H1 (cell line): ENCODE results near the gene TBC1D23. TPM values are rescaled to one million over a fixed set of nuclear protein-coding genes. Genes with fewer than 3 reads are reported as not detected.

Experiments used
- CTCF ChIA-PET: fragments of 300-600 bp; sonication (Branson Sonifier 250); formaldehyde crosslinking; loops from one replicate; lab custom pipeline; 2021; ENCODE audit not compliant: partially characterized antibody; lab: Charles Lee
- POLR2A ChIA-PET: fragments of 300-600 bp; sonication (Branson Sonifier 250); formaldehyde crosslinking; loops from one replicate; lab custom pipeline; 2021; ENCODE audit warnings: inconsistent platforms; ENCODE audit not compliant: partially characterized antibody; lab: Charles Lee
- DNase-seq, 2 experiments: peaks; one replicate each; pipeline versions ENCODE4 v3.0.0 to v3.0.0-alpha.2; 2010 to 2022; ENCODE audit warnings: low spot score in 2 of 2, low read depth in 1 of 2, mixed read lengths in 1 of 2
- FAIRE-seq: peaks from 2 replicates; lab custom pipeline; 2011; peaks lifted over from hg19 to GRCh38; lab: Jason Lieb, UNC
- H2AFZ ChIP-seq: 2 replicates; pipeline ENCODE4 v1.8.1; 2012; ENCODE audit warnings: low read length, inconsistent platforms
- H2AK5ac ChIP-seq: 2 replicates; pipeline ENCODE4 v1.6.1; 2013; ENCODE audit warnings: low read depth, low read length
- H2BK120ac ChIP-seq: replicated peaks from 2 replicates; pipeline ENCODE3; 2013; ENCODE audit warnings: low read depth, low read length, inconsistent platforms
- H2BK12ac ChIP-seq: 2 replicates; pipeline ENCODE4 v1.6.1; 2013; ENCODE audit warnings: low read depth, low read length
- H2BK15ac ChIP-seq: 2 replicates; pipeline ENCODE4 v1.6.1; 2013; ENCODE audit warnings: low read length
- H2BK20ac ChIP-seq: 2 replicates; pipeline ENCODE4 v1.6.1; 2013; ENCODE audit warnings: low read length
- H2BK5ac ChIP-seq: 2 replicates; pipeline ENCODE4 v1.6.1; 2013; ENCODE audit warnings: low read depth, low read length
- H3K14ac ChIP-seq: 2 replicates; pipeline ENCODE4 v1.6.1; 2013; ENCODE audit warnings: inconsistent platforms; ENCODE audit not compliant: insufficient read length
- H3K18ac ChIP-seq: 2 replicates; pipeline ENCODE4 v1.6.1; 2013; ENCODE audit warnings: low read length; ENCODE audit errors: extremely low read depth
- H3K23ac ChIP-seq: 2 replicates; pipeline ENCODE4 v1.6.1; 2013; ENCODE audit warnings: inconsistent platforms; ENCODE audit not compliant: insufficient read length
- H3K23me2 ChIP-seq: 2 replicates; pipeline ENCODE4 v1.6.1; 2013; ENCODE audit warnings: low read depth, low read length
- H3K27ac ChIP-seq: 2 replicates; pipeline ENCODE4 v1.6.1; 2011; ENCODE audit warnings: low read depth, low read length, inconsistent platforms
- H3K27me3 ChIP-seq, 4 experiments: replicated peaks in 1 of 4; 1 replicate in 1 of 4; 2 replicates in 3 of 4; pipeline versions ENCODE4 v1.6.1 to v1.8.1; 2011 to 2013; ENCODE audit warnings: low read length in 3 of 4, mild to moderate bottlenecking in 3 of 4, inconsistent platforms in 2 of 4, mixed read lengths in 2 of 4, moderate library complexity in 1 of 4; ENCODE audit not compliant: control insufficient read depth in 3 of 4, insufficient read depth in 3 of 4; ENCODE audit errors: extremely low read depth in 1 of 4
- H3K36me3 ChIP-seq, 4 experiments: 2 replicates each; pipeline versions ENCODE4 v1.6.1 to v1.8.1; 2011 to 2013; ENCODE audit warnings: mild to moderate bottlenecking in 4 of 4, low read length in 3 of 4, moderate library complexity in 2 of 4, control low read depth in 1 of 4, inconsistent platforms in 1 of 4; ENCODE audit not compliant: insufficient read depth in 4 of 4, control insufficient read depth in 2 of 4
- H3K4ac ChIP-seq: replicated peaks from 2 replicates; pipeline ENCODE3; 2013; ENCODE audit warnings: low read length, low read depth, mixed read lengths, inconsistent platforms; ENCODE audit not compliant: insufficient read length
- H3K4me1 ChIP-seq, 4 experiments: replicated peaks in 1 of 4; 1 replicate in 1 of 4; 2 replicates in 3 of 4; pipeline versions ENCODE4 v1.6.1 to v1.8.1; 2011 to 2013; ENCODE audit warnings: low read length in 3 of 4, inconsistent platforms in 2 of 4, mixed read lengths in 1 of 4; ENCODE audit not compliant: insufficient read depth in 4 of 4, control insufficient read depth in 3 of 4
- H3K4me2 ChIP-seq, 2 experiments: 2 replicates each; pipeline versions ENCODE4 v1.6.1 to v1.8.1; 2011 to 2013; ENCODE audit warnings: low read depth in 2 of 2, low read length in 2 of 2, control low read depth in 1 of 2, inconsistent platforms in 1 of 2, mild to moderate bottlenecking in 1 of 2; ENCODE audit not compliant: insufficient read depth in 1 of 2
- H3K4me3 ChIP-seq, 4 experiments: fragments of 200-600, 300-600 bp in 1 of 4; sonication (generic), shearing (Covaris generic), sonication (Bioruptor Twin) in 1 of 4; 2 replicates each; pipeline versions ENCODE4 v1.5.1 to v1.8.1; 2011 to 2016; ENCODE audit warnings: low read length in 4 of 4, low read depth in 3 of 4, control low read depth in 2 of 4, inconsistent platforms in 2 of 4, mild to moderate bottlenecking in 2 of 4, mixed read lengths in 1 of 4, moderate library complexity in 1 of 4; ENCODE audit not compliant: insufficient read depth in 2 of 4; ENCODE audit errors: extremely low read depth in 1 of 4
- H3K56ac ChIP-seq: replicated peaks from 2 replicates; pipeline ENCODE3; 2013; ENCODE audit warnings: low read depth, mild to moderate bottlenecking, mixed read lengths, low read length, inconsistent platforms; ENCODE audit not compliant: insufficient read length
- H3K79me1 ChIP-seq: 2 replicates; pipeline ENCODE4 v1.6.1; 2013; ENCODE audit warnings: low read depth, low read length, control low read depth
- H3K79me2 ChIP-seq, 2 experiments: 2 replicates each; pipeline versions ENCODE4 v1.6.1 to v1.8.1; 2012 to 2013; ENCODE audit warnings: low read length in 2 of 2, mild to moderate bottlenecking in 2 of 2, inconsistent platforms in 1 of 2; ENCODE audit not compliant: insufficient read depth in 2 of 2, control insufficient read depth in 1 of 2
- H3K9ac ChIP-seq, 4 experiments: replicated peaks in 1 of 4; 1 replicate in 1 of 4; 2 replicates in 3 of 4; pipeline versions ENCODE4 v1.6.1 to v1.8.1; 2011 to 2013; ENCODE audit warnings: low read depth in 3 of 4, low read length in 3 of 4, control low read depth in 2 of 4, mild to moderate bottlenecking in 2 of 4, moderate library complexity in 2 of 4, inconsistent platforms in 1 of 4; ENCODE audit errors: extremely low read depth in 1 of 4
- H3K9me3 ChIP-seq, 2 experiments: 2 replicates each; pipeline versions ENCODE4 v1.6.1 to v1.8.1; 2012 to 2013; ENCODE audit warnings: mild to moderate bottlenecking in 2 of 2, moderate library complexity in 2 of 2, control low read depth in 1 of 2, inconsistent platforms in 1 of 2, low read depth in 1 of 2, low read length in 1 of 2, mixed read lengths in 1 of 2; ENCODE audit not compliant: insufficient read depth in 2 of 2
- H4K20me1 ChIP-seq, 2 experiments: replicated peaks in 1 of 2; 2 replicates each; pipeline versions ENCODE3 to v1.8.1; 2011 to 2013; ENCODE audit warnings: inconsistent platforms in 2 of 2, low read length in 2 of 2, mild to moderate bottlenecking in 1 of 2; ENCODE audit not compliant: insufficient read depth in 2 of 2, control insufficient read depth in 1 of 2
- H4K5ac ChIP-seq: 2 replicates; pipeline ENCODE4 v1.6.1; 2013; ENCODE audit warnings: low read length, low read depth, mixed read lengths, inconsistent platforms; ENCODE audit not compliant: insufficient read length
- H4K8ac ChIP-seq: 2 replicates; pipeline ENCODE4 v1.8.0; 2013; ENCODE audit warnings: mild to moderate bottlenecking, moderate library complexity, low read length, inconsistent platforms; ENCODE audit not compliant: insufficient read depth; ENCODE audit errors: extremely low read depth
- H4K91ac ChIP-seq: replicated peaks from 2 replicates; pipeline ENCODE3; 2013; ENCODE audit warnings: low read length, mixed read lengths, inconsistent platforms; ENCODE audit not compliant: insufficient read length
- ASH2L ChIP-seq: fragments of 200-600, 300-600 bp; sonication (generic); IDR thresholded peaks from one replicate; pipeline ENCODE4 v1.7.1; 2017; ENCODE audit warnings: low read length
- ATF3 ChIP-seq: IDR thresholded peaks from 2 replicates; pipeline ENCODE4 v1.6.1; 2011; ENCODE audit warnings: low read depth, mild to moderate bottlenecking, low read length; ENCODE audit not compliant: insufficient read depth
- CTCF ChIP-seq, 3 experiments: IDR thresholded peaks; 1 replicate in 2 of 3; 2 replicates in 1 of 3; pipeline versions ENCODE4 v1.5.1 to v1.6.1; 2011; ENCODE audit warnings: low read length in 3 of 3, mild to moderate bottlenecking in 3 of 3, inconsistent platforms in 2 of 3, low read depth in 1 of 3, moderate library complexity in 1 of 3; ENCODE audit not compliant: insufficient read depth in 1 of 3; ENCODE audit errors: control extremely low read depth in 1 of 3
- E2F6 ChIP-seq: IDR thresholded peaks from 2 replicates; pipeline ENCODE4 v1.6.1; 2012; ENCODE audit warnings: inconsistent platforms
- EZH2 ChIP-seq: fragments of 200-600 bp; sonication (generic); IDR thresholded peaks from 2 replicates; pipeline ENCODE4 v1.7.1; 2012; ENCODE audit warnings: low read depth, mild to moderate bottlenecking, moderate library complexity, low read length, inconsistent platforms; ENCODE audit not compliant: severe bottlenecking
- JUND ChIP-seq: IDR thresholded peaks from 2 replicates; pipeline ENCODE4 v1.6.1; 2011; ENCODE audit warnings: mild to moderate bottlenecking, improper control_type of control experiment, low read length
- POLR2A ChIP-seq, 2 experiments: IDR thresholded peaks; 1 replicate in 1 of 2; 2 replicates in 1 of 2; pipeline ENCODE4 v1.6.1; 2011; ENCODE audit warnings: low read depth in 2 of 2, low read length in 2 of 2, mild to moderate bottlenecking in 2 of 2; ENCODE audit errors: control extremely low read depth in 1 of 2
- TAF1 ChIP-seq: IDR thresholded peaks from 2 replicates; pipeline ENCODE4 v1.6.1; 2011; ENCODE audit warnings: mild to moderate bottlenecking, low read depth, low read length
- WGBS, 2 experiments: shearing (Covaris generic) in 1 of 2; methylation state at CpG; one replicate each; pipeline versions ENCODE4 v1.1.6 to v1.1.7; 2013 to 2015; ENCODE audit warnings: low lambda C conversion rate in 2 of 2, mixed read lengths in 2 of 2, inconsistent platforms in 1 of 2, low coverage in 1 of 2, missing lambda C conversion rate in 1 of 2; ENCODE audit not compliant: insufficient replicate concordance in 2 of 2, insufficient coverage in 1 of 2, insufficient read length in 1 of 2; ENCODE audit errors: extremely low coverage in 1 of 2, missing lambda C conversion rate in 1 of 2; 5-methylcytosine and 5-hydroxymethylcytosine counted together
- polyA plus RNA-seq, 7 experiments: library from polyadenylated mRNA; depleted of rRNA in 3 of 7; stranded (reverse) in 5 of 7; unstranded in 2 of 7; fragments of >200 nt in 5 of 7; fragments of 200-250 nt in 2 of 7; gene quantifications; 1 replicate in 5 of 7; 2 replicates in 1 of 7; 4 replicates in 1 of 7; pipeline versions ENCODE4 v1.2.1 to v1.2.3, GENCODE V29; 2011 to 2013; ENCODE audit warnings: missing spikeins in 2 of 7, mixed read lengths in 2 of 7
- total RNA-seq: library from RNA; stranded (reverse); fragmentation: NEBNext Ultra II Directional; extraction: Animal tissue kit (Norgen Biotek cat#: 25700); gene quantifications from 2 replicates; pipeline ENCODE4 v1.2.1, GENCODE V29; 2021

Gene TBC1D23
- total and polyA plus RNA-seq, 2 of the 8 experiments (the other 6 are each of a cell fraction or from before 2014, with no cell fraction given) = 6.4 to 29.3 TPM

- no peak overlapping the region for H3K4ac ChIP-seq
- H2BK120ac ChIP-seq = no peak overlapping the region
- H3K4me1 ChIP-seq = peaks cover 0 to 6% (median 4%) of the 10 kb centered on the region in 4 experiments; a peak in 5 of 7 replicates
- no peak overlapping the region for H4K5ac ChIP-seq
- H3K23ac ChIP-seq = no peak overlapping the region
- no peak overlapping the region for H3K4me3 ChIP-seq
- H3K14ac ChIP-seq = no peak overlapping the region
- H3K56ac ChIP-seq = no peak overlapping the region
- H3K18ac ChIP-seq = no peak overlapping the region
- peaks cover 0 to 3% (median 0%) of the 10 kb centered on the region in 4 experiments; a peak in 1 of 8 replicates for H3K36me3 ChIP-seq
- H2BK20ac ChIP-seq = no peak overlapping the region
- H3K23me2 ChIP-seq = peaks cover 4% of the 10 kb centered on the region; the same call in 1 of the 2 replicates
- no peak overlapping the region for H2AFZ ChIP-seq
- H4K8ac ChIP-seq = no peak overlapping the region
- FAIRE-seq (no peak), DNase-seq (no peak)
- no peaks in the 10 kb centered on the region; the same call in 1 of the 2 replicates for H3K79me1 ChIP-seq
- no peak overlapping the region for H2BK5ac ChIP-seq
- ChIA-PET POLR2A (interaction anchor here (1.2 to 2.2 kb wide), 3 partner anchors 10 to 62 kb away, joined by 4 to 7 read pairs (median 5); partner anchors contain the start of genes LNP1 and TOMM70), CTCF (interaction anchor here (0.7 to 1.8 kb wide), 5 partner anchors 11 to 506 kb away, joined by 3 to 5 read pairs (median 3); no protein-coding TSS in a partner anchor)
- H3K79me2 ChIP-seq = no peaks in the 10 kb centered on the region
- no peaks in the 10 kb centered on the region for H4K20me1 ChIP-seq
- TF ChIP-seq ASH2L (no peak), TAF1 (no peak), ATF3 (no peak), EZH2 (no peak), JUND (no peak), CTCF (IDR thresholded peaks at IDR 0.05; ENCODE audit: control extremely low read depth in 1 of 3, insufficient read depth in 1 of 3, low read depth in 1 of 3, low read length in 3 of 3) (no peak), E2F6 (no peak), POLR2A (IDR thresholded peaks at IDR 0.05; ENCODE audit: control extremely low read depth in 1 of 2, low read depth in 2 of 2, low read length in 2 of 2) (no peak)
- H3K27ac ChIP-seq = no peak overlapping the region
- no peak overlapping the region for H4K91ac ChIP-seq
- H2BK15ac ChIP-seq = no peak overlapping the region
- 93% methylated on average over 10 of the region's 10 CpGs; no CpG with 5 or more reads in 1 of the 2 experiments for WGBS, 2 experiments
- H3K27me3 ChIP-seq = no peaks in the 10 kb centered on the region; a peak in 2 of 7 replicates
- H3K9me3 ChIP-seq = no peaks in the 10 kb centered on the region
- H2AK5ac ChIP-seq = no peak overlapping the region
- no peak overlapping the region for H2BK12ac ChIP-seq
- no peak overlapping the region for H3K9ac ChIP-seq
- no peak overlapping the region for H3K4me2 ChIP-seq
Measured at GRCh38 chr3:100338911-100339310, 78.1 kb downstream of the TBC1D23 start.
